BLaER1 treated with 17β-estradiol and CSF1 and Interleukin-3, amounts not matched to agents 10 nM and 100 nM (cell line): ENCODE results near the gene ELK1.

ENCODE experiments used
- H3K27ac ChIP-seq, 11 experiments: shearing (Covaris generic); formaldehyde crosslinking; 2 replicates each; pipeline ENCODE4 v1.8.1; 2022
- H3K27me3 ChIP-seq, 11 experiments: shearing (Covaris generic); formaldehyde crosslinking; 2 replicates each; pipeline ENCODE4 v1.8.1; 2022
- H3K36me3 ChIP-seq, 11 experiments: shearing (Covaris generic); formaldehyde crosslinking; 2 replicates each; pipeline ENCODE4 v1.8.1; 2022
- H3K4me1 ChIP-seq, 10 experiments: shearing (Covaris generic); formaldehyde crosslinking; 2 replicates each; pipeline ENCODE4 v1.8.1; 2022
- H3K4me2 ChIP-seq, 11 experiments: shearing (Covaris generic); formaldehyde crosslinking; 2 replicates each; pipeline ENCODE4 v1.8.1; 2022
- H3K4me3 ChIP-seq, 10 experiments: shearing (Covaris generic); formaldehyde crosslinking; 2 replicates each; pipeline ENCODE4 v1.8.1; 2022
- H3K9ac ChIP-seq, 11 experiments: shearing (Covaris generic); formaldehyde crosslinking; 2 replicates each; pipeline ENCODE4 v1.8.1; 2022
- H3K9me3 ChIP-seq, 11 experiments: shearing (Covaris generic); formaldehyde crosslinking; replicated peaks in 1 of 11; 2 replicates each; pipeline ENCODE4 v1.8.1; 2022
- H4K20me1 ChIP-seq, 11 experiments: shearing (Covaris generic); formaldehyde crosslinking; 2 replicates each; pipeline ENCODE4 v1.8.1; 2022
- Cebpa-rat ChIP-seq, 11 experiments: shearing (Covaris generic); IDR thresholded peaks; 2 replicates each; pipeline ENCODE4 v1.8.1; 2022

Gene ELK1

DNA sequence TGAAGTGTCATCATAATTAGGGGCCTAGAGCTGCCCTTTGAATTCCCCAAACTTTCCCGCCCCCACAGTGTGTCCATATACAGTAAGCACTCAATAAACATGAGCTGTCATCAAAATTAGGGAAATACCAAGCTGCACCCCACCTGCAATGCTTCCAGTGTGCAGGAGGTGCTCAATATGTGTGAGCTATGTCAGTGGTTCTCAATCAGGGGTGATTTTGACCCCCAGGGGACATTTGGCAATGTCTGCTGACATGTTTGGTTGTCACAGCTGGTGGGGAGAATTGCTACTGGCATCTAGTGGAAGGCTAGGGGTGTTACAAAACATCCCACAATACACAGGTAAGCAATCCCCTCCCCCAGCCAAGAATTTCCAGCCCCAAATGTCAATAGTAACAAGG is 21.4 kb downstream of the ELK1 start:
- Histone ChIP-seq H3K27ac (peak overlapping the region in 1 of 11 experiments; percentile 84; a peak in 3 of 22 replicates), H3K36me3 (peaks cover 0 to 9% (median 0%) of the 10 kb centered on the region in 11 experiments; a peak in 1 of 22 replicates), H3K4me2 (peak overlapping the region; percentile 21 to 87 (median 57); a peak in 19 of 22 replicates), H3K27me3 (peaks cover 0 to 69% (median 59%) of the 10 kb centered on the region in 11 experiments; a peak in 21 of 22 replicates), H3K9me3 (no peaks in the 10 kb centered on the region), H4K20me1 (peaks cover 0 to 44% (median 6%) of the 10 kb centered on the region in 11 experiments; a peak in 9 of 22 replicates), H3K4me1 (peaks cover 18 to 70% (median 50%) of the 10 kb centered on the region in 10 experiments), H3K9ac (peak overlapping the region in 5 of 11 experiments; percentile 16 to 42 (median 39); a peak in 5 of 22 replicates), H3K4me3 (peak overlapping the region in 5 of 10 experiments; percentile 30 to 64 (median 55); a peak in 7 of 20 replicates)
- TF ChIP-seq Cebpa-rat (IDR thresholded peaks at IDR 0.05): no peak

GRCh38 chrX:47625365-47625764 is 25.0 kb downstream of the ELK1 start:
- H3K4me1 ChIP-seq: peaks cover 24 to 46% (median 29%) of the 10 kb centered on the region in 10 experiments
- no peaks in the 10 kb centered on the region for H3K9me3 ChIP-seq
- H3K4me3 ChIP-seq: no peak overlapping the region

GRCh38 chrX:47623540-47624027 is 26.8 kb downstream of the ELK1 start:
- Histone ChIP-seq H3K9ac (peak overlapping the region in 2 of 11 experiments; percentile 9 to 29; a peak in 2 of 22 replicates), H3K4me3 (peak overlapping the region; percentile 31 to 58 (median 44)), H3K4me2 (peak overlapping the region; percentile 48 to 85 (median 68)), H3K9me3 (peaks cover 0 to 10% (median 0%) of the 10 kb centered on the region in 11 experiments; a peak in 6 of 22 replicates), H3K4me1 (peaks cover 10 to 34% (median 14%) of the 10 kb centered on the region in 10 experiments; a peak in 19 of 20 replicates), H3K27ac (no peak overlapping the region), H3K36me3 (peaks cover 0 to 9% (median 0%) of the 10 kb centered on the region in 11 experiments; a peak in 1 of 22 replicates), H3K27me3 (peaks cover 0 to 59% (median 38%) of the 10 kb centered on the region in 11 experiments; a peak in 16 of 22 replicates), H4K20me1 (peaks cover 0 to 42% (median 0%) of the 10 kb centered on the region in 11 experiments; a peak in 9 of 22 replicates)
- TF ChIP-seq Cebpa-rat (IDR thresholded peaks at IDR 0.05): no peak

More at GRCh38 chrX:47625365-47625764, 25.0 kb downstream of the ELK1 start:
- H3K27me3 ChIP-seq: peaks cover 0 to 60% (median 39%) of the 10 kb centered on the region in 11 experiments; a peak in 16 of 22 replicates
- no peak for TF ChIP-seq Cebpa-rat (IDR thresholded peaks at IDR 0.05)
- H4K20me1 ChIP-seq: peaks cover 0 to 42% (median 0%) of the 10 kb centered on the region in 11 experiments; a peak in 9 of 22 replicates
- H3K36me3 ChIP-seq: peaks cover 0 to 9% (median 0%) of the 10 kb centered on the region in 11 experiments; a peak in 1 of 22 replicates
- no peak overlapping the region for H3K4me2 ChIP-seq
- H3K27ac ChIP-seq: no peak overlapping the region
- H3K9ac ChIP-seq: no peak overlapping the region

GRCh38 chrX:47621851-47622250 is 28.5 kb downstream of the ELK1 start:
- peaks cover 0 to 69% (median 43%) of the 10 kb centered on the region in 11 experiments; a peak in 17 of 22 replicates for H3K27me3 ChIP-seq
- TF ChIP-seq Cebpa-rat (IDR thresholded peaks at IDR 0.05): no peak
- peaks cover 0 to 10% (median 0%) of the 10 kb centered on the region in 11 experiments; a peak in 6 of 22 replicates for H3K9me3 ChIP-seq
- no peak overlapping the region for H3K4me3 ChIP-seq
- H3K27ac ChIP-seq: no peak overlapping the region
- H3K36me3 ChIP-seq: peaks cover 0 to 6% (median 0%) of the 10 kb centered on the region in 11 experiments; a peak in 1 of 22 replicates
- peaks cover 0 to 28% (median 0%) of the 10 kb centered on the region in 11 experiments; a peak in 8 of 22 replicates for H4K20me1 ChIP-seq
- H3K4me1 ChIP-seq: peaks cover 0 to 17% (median 7%) of the 10 kb centered on the region in 10 experiments; a peak in 11 of 20 replicates
- no peak overlapping the region for H3K9ac ChIP-seq
- no peak overlapping the region for H3K4me2 ChIP-seq

- Histone ChIP-seq H3K36me3 (0 out of 22 replicates have a peak, but pooled peaks cover 0 to 3% (median 0%) of the 10 kb centered on the region in 11 experiments), H3K4me3 (no peak overlapping the region), H3K4me1 (peaks cover 0 to 17% (median 7%) of the 10 kb centered on the region in 10 experiments; a peak in 10 of 20 replicates), H3K27ac (no peak overlapping the region), H3K9me3 (peaks cover 0 to 10% (median 0%) of the 10 kb centered on the region in 11 experiments; a peak in 6 of 22 replicates), H3K27me3 (peaks cover 0 to 68% (median 48%) of the 10 kb centered on the region in 11 experiments; a peak in 17 of 22 replicates), H3K4me2 (peak overlapping the region in 6 of 11 experiments; percentile 49 to 76 (median 56); a peak in 7 of 22 replicates), H3K9ac (no peak overlapping the region), H4K20me1 (peaks cover 0 to 12% (median 0%) of the 10 kb centered on the region in 11 experiments; a peak in 6 of 22 replicates)
- TF ChIP-seq Cebpa-rat (IDR thresholded peaks at IDR 0.05): no peak
Measured at GRCh38 chrX:47620303-47620685, 30.1 kb downstream of the ELK1 start.

GRCh38 chrX:47619486-47620302 is 30.7 kb downstream of the ELK1 start, which contains the start of gene SYN1:
SYN1 (minus strand) TSS chrX:47619857; CDS start chrX:47619728, 129 bp downstream.
- H4K20me1 ChIP-seq: peaks cover 0 to 8% (median 0%) of the 10 kb centered on the region in 11 experiments; a peak in 5 of 22 replicates
- peaks cover 0 to 17% (median 7%) of the 10 kb centered on the region in 10 experiments; a peak in 10 of 20 replicates for H3K4me1 ChIP-seq
- peak within 1 kb of the TSS in 2 of 10 experiments; percentile 11 to 14; a peak in 2 of 20 replicates for H3K4me3 ChIP-seq
- no peak within 1 kb of the TSS for H3K9ac ChIP-seq
- H3K27ac ChIP-seq: no peak within 1 kb of the TSS
- H3K36me3 ChIP-seq: no peaks in the 10 kb centered on the region
- H3K27me3 ChIP-seq: peaks cover 0 to 64% (median 48%) of the 10 kb centered on the region in 11 experiments; a peak in 17 of 22 replicates
- H3K4me2 ChIP-seq: peak within 1 kb of the TSS; percentile 27 to 76 (median 51); a peak in 18 of 22 replicates
- peaks cover 0 to 10% (median 0%) of the 10 kb centered on the region in 11 experiments; a peak in 6 of 22 replicates for H3K9me3 ChIP-seq
- no peak for TF ChIP-seq Cebpa-rat (IDR thresholded peaks at IDR 0.05)

DNA sequence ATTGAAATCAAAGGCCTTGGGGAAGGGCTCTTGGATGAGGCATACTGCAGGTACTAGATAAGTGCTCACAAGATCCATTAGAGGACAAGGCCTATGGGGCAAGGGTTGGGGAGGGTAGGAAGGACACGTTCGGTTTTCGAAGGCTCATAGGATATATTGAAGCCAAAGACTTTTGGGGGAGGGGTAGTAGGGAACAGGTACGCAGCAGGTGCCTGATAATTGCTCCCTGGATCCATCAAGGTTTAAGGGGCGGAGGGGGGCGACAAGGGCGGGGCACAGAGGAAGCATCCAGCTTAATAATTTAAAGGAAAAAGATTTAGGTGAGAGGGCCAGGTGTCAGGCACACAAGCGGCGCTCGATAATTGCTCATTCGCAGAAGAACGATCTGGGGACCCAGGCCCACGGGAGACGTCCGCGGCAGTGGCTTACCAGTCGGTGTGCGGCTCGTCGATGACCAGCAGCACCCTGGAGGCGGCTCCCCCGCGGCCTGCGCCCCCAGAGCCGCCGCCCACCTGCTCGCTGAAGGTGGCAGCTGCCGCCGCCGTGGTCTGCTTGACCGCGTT is 31.4 kb downstream of the ELK1 start:
- peaks cover 0 to 64% (median 48%) of the 10 kb centered on the region in 11 experiments; a peak in 18 of 22 replicates for H3K27me3 ChIP-seq
- no peak overlapping the region for H3K4me3 ChIP-seq
- H3K4me2 ChIP-seq: peak overlapping the region in 2 of 11 experiments; percentile 54 to 69; a peak in 2 of 22 replicates
- peaks cover 0 to 10% (median 0%) of the 10 kb centered on the region in 11 experiments; a peak in 6 of 22 replicates for H3K9me3 ChIP-seq
- no peak overlapping the region for H3K9ac ChIP-seq
- no peak overlapping the region for H3K27ac ChIP-seq
- H3K36me3 ChIP-seq: no peaks in the 10 kb centered on the region
- peaks cover 0 to 15% (median 7%) of the 10 kb centered on the region in 10 experiments; a peak in 10 of 20 replicates for H3K4me1 ChIP-seq
- no peak for TF ChIP-seq Cebpa-rat (IDR thresholded peaks at IDR 0.05)
- peaks cover 0 to under 1% (median 0%) of the 10 kb centered on the region in 11 experiments; a peak in 4 of 22 replicates for H4K20me1 ChIP-seq

- no peak for TF ChIP-seq Cebpa-rat (IDR thresholded peaks at IDR 0.05)
- H4K20me1 ChIP-seq: no peaks in the 10 kb centered on the region; a peak in 4 of 22 replicates
- H3K9ac ChIP-seq: no peak overlapping the region
- H3K27ac ChIP-seq: no peak overlapping the region
- H3K9me3 ChIP-seq: peaks cover 0 to 19% (median 13%) of the 10 kb centered on the region in 11 experiments; a peak in 11 of 22 replicates
- no peaks in the 10 kb centered on the region for H3K36me3 ChIP-seq
- no peak overlapping the region for H3K4me2 ChIP-seq
- peaks cover 0 to 79% (median 60%) of the 10 kb centered on the region in 11 experiments; a peak in 18 of 22 replicates for H3K27me3 ChIP-seq
- H3K4me1 ChIP-seq: peaks cover 0 to 1% (median 0%) of the 10 kb centered on the region in 10 experiments; a peak in 1 of 20 replicates
- H3K4me3 ChIP-seq: no peak overlapping the region
Measured at GRCh38 chrX:47614618-47615017, 35.7 kb downstream of the ELK1 start.
